ENCODE data around the gene RNASEH1.
"Not testable (repeated sequence)": the region's sequence is repeated elsewhere in the genome, so short reads cannot be mapped to it uniquely, and the experiment has no call there.

Gene RNASEH1

GRCh38 chr2:3527886-3528785 lies 30.0 kb downstream of the RNASEH1 start:
- no peak overlapping the region for H3K27ac ChIP-seq
- no peak overlapping the region for H3K4me3 ChIP-seq

GRCh38 chr2:3526871-3527270 lies 31.3 kb downstream of the RNASEH1 start:
- Histone ChIP-seq H3K4me3 (no peak overlapping the region), H3K27ac (no peak overlapping the region)

GRCh38 chr2:3523551-3524041 lies 34.5 kb downstream of the RNASEH1 start:
- no peak overlapping the region for H3K27ac ChIP-seq
- no peak overlapping the region for H3K4me3 ChIP-seq

GRCh38 chr2:3522961-3523421 lies 35.1 kb downstream of the RNASEH1 start:
- Histone ChIP-seq H3K27ac (no peak overlapping the region), H3K4me3 (no peak overlapping the region)

GRCh38 chr2:3520591-3520990 lies 37.5 kb downstream of the RNASEH1 start:
- no peak overlapping the region for H3K4me3 ChIP-seq

GRCh38 chr2:3519255-3520205 lies 38.6 kb downstream of the RNASEH1 start, which contains the start of gene ADI1:
Gene ADI1 (minus strand): TSS chr2:3519531. CDS start chr2:3519487, 44 bp downstream.
- Histone ChIP-seq H3K27ac (peak within 1 kb of the TSS; percentile 84 to 100 (median 96)), H3K4me3 (peak within 1 kb of the TSS; percentile 60 to 95 (median 68))

More at GRCh38 chr2:3520591-3520990, 37.5 kb downstream of the RNASEH1 start:
- no peak overlapping the region for H3K27ac ChIP-seq

GRCh38 chr2:3518496-3519254 lies 39.5 kb downstream of the RNASEH1 start:
- H3K4me3 ChIP-seq, result peak overlapping the region; percentile 60 to 95 (median 68)
- H3K27ac ChIP-seq, result peak overlapping the region; percentile 84 to 100 (median 96)

- Histone ChIP-seq H3K27ac (peak overlapping the region; percentile 58 to 100 (median 96)), H3K4me3 (peak overlapping the region; percentile 60 to 95 (median 68))
These were observed 40.1 kb downstream of the RNASEH1 start for GRCh38 chr2:3517948-3518495.

GRCh38 chr2:3516831-3517230 lies 41.3 kb downstream of the RNASEH1 start:
- Histone ChIP-seq H3K27ac (no peak overlapping the region), H3K4me3 (no peak overlapping the region)

GRCh38 chr2:3515438-3515837 lies 42.7 kb downstream of the RNASEH1 start:
- H3K4me3 ChIP-seq, result not testable (repeated sequence)

GRCh38 chr2:3513026-3513810 lies 44.9 kb downstream of the RNASEH1 start:
- no peak overlapping the region for H3K27ac ChIP-seq
- H3K4me3 ChIP-seq, result no peak overlapping the region

More at GRCh38 chr2:3515438-3515837, 42.7 kb downstream of the RNASEH1 start:
- not testable (repeated sequence) for H3K27ac ChIP-seq

- H3K27ac ChIP-seq, result no peak overlapping the region
- H3K4me3 ChIP-seq, result no peak overlapping the region
These were observed 46.0 kb downstream of the RNASEH1 start for GRCh38 chr2:3512086-3512485.

GRCh38 chr2:3505771-3506170 lies 52.4 kb downstream of the RNASEH1 start:
- H3K27ac ChIP-seq, result no peak overlapping the region
- no peak overlapping the region for H3K4me3 ChIP-seq

- Histone ChIP-seq H3K27ac (no peak overlapping the region), H3K4me3 (no peak overlapping the region)
These were observed 53.4 kb downstream of the RNASEH1 start for GRCh38 chr2:3504741-3505140.

- no peak overlapping the region for H3K27ac ChIP-seq
- no peak overlapping the region for H3K4me3 ChIP-seq
These were observed 54.6 kb downstream of the RNASEH1 start for GRCh38 chr2:3503483-3503882.

GRCh38 chr2:3503046-3503445 lies 55.1 kb downstream of the RNASEH1 start:
- no peak overlapping the region for H3K4me3 ChIP-seq
- H3K27ac ChIP-seq, result no peak overlapping the region

- Histone ChIP-seq H3K27ac (no peak overlapping the region), H3K4me3 (no peak overlapping the region)
These were observed 57.7 kb downstream of the RNASEH1 start for GRCh38 chr2:3500326-3500899.
